Glutamatergic neuron (in vitro differentiated cells): Measurements from ENCODE around the gene KATNAL2. TPM values are rescaled to one million over a fixed set of nuclear protein-coding genes. Genes with fewer than 3 reads are reported as not detected.

Experiments used
- DNase-seq: peaks from one replicate; pipeline ENCODE4 v3.0.0; 2022
- H3K27ac Mint-ChIP-seq: one replicate; pipeline ENCODE4 v1.8.0; 2020; ENCODE audit warnings: mild to moderate bottlenecking, mixed read lengths, inconsistent platforms; ENCODE audit not compliant: unreplicated experiment
- H3K27me3 Mint-ChIP-seq: one replicate; pipeline ENCODE4 v1.8.0; 2020; ENCODE audit warnings: mild to moderate bottlenecking, moderate library complexity, mixed read lengths, inconsistent platforms; ENCODE audit not compliant: unreplicated experiment
- H3K36me3 Mint-ChIP-seq: one replicate; pipeline ENCODE4 v1.8.0; 2020; ENCODE audit warnings: mild to moderate bottlenecking, mixed read lengths, inconsistent platforms; ENCODE audit not compliant: unreplicated experiment
- H3K4me1 Mint-ChIP-seq: one replicate; pipeline ENCODE4 v1.8.0; 2020; ENCODE audit warnings: mild to moderate bottlenecking, low read depth, mixed read lengths, inconsistent platforms; ENCODE audit not compliant: unreplicated experiment
- H3K4me3 Mint-ChIP-seq: one replicate; pipeline ENCODE4 v1.8.0; 2020; ENCODE audit warnings: mild to moderate bottlenecking, mixed read lengths, inconsistent platforms; ENCODE audit not compliant: unreplicated experiment
- H3K9me3 Mint-ChIP-seq: one replicate; pipeline ENCODE4 v1.8.0; 2020; ENCODE audit warnings: mild to moderate bottlenecking, moderate library complexity, mixed read lengths, inconsistent platforms; ENCODE audit not compliant: unreplicated experiment
- total RNA-seq: library from RNA; stranded (reverse); fragmentation: NEBNext Ultra II Directional; extraction: Animal tissue kit (Norgen Biotek cat#: 25700); gene quantifications from one replicate; pipeline ENCODE4 v1.2.1, GENCODE V29; 2021; ENCODE audit not compliant: unreplicated experiment
- TF ChIP-seq, protein P1 (sequence below): fragments of 200-600 bp; sonication (generic); IDR thresholded peaks from one replicate; pipeline ENCODE4 v1.5.0; 2021; ENCODE audit not compliant: partially characterized antibody, unreplicated experiment

KATNAL2 gene
- total RNA-seq, 1 donor from 2014 or later, result 2.4 TPM

DNA sequence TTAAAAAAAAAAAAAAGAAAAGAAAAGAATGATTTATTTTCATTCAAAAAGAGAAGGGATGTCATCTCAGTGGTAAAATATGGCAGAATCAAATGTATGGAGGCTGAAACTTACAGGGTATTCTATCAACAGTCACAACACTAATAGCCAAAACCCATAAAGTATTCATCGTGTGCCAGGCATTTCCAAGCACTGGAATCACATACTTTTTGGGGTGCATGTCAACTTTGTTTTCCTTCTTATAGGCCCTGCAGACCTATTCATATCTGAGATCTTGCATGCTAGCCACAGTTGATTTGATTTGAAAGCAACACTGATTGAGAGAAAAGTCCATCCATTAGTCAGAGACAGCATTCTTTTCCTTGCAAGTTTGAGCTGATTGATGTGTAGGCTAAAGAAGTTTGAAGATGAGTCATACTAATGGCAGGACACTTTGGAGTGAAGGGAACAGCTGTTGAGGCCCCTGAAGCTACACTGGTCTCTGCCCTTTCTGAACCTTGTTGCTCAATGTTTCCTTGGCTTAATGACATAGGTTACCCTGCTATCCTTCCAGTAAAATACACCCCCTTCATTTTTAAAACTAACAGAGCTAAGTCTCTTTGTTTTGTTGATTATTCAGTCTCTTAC, 22.0 kb downstream of the KATNAL2 start:
- TF ChIP-seq, protein P1, sequence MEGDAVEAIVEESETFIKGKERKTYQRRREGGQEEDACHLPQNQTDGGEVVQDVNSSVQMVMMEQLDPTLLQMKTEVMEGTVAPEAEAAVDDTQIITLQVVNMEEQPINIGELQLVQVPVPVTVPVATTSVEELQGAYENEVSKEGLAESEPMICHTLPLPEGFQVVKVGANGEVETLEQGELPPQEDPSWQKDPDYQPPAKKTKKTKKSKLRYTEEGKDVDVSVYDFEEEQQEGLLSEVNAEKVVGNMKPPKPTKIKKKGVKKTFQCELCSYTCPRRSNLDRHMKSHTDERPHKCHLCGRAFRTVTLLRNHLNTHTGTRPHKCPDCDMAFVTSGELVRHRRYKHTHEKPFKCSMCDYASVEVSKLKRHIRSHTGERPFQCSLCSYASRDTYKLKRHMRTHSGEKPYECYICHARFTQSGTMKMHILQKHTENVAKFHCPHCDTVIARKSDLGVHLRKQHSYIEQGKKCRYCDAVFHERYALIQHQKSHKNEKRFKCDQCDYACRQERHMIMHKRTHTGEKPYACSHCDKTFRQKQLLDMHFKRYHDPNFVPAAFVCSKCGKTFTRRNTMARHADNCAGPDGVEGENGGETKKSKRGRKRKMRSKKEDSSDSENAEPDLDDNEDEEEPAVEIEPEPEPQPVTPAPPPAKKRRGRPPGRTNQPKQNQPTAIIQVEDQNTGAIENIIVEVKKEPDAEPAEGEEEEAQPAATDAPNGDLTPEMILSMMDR, result no peak
- Mint-ChIP-seq H3K4me3 (no peak overlapping the region), H3K4me1 (no peaks in the 10 kb centered on the region), H3K27me3 (no peaks in the 10 kb centered on the region), H3K27ac (no peak overlapping the region), H3K9me3 (no peaks in the 10 kb centered on the region), H3K36me3 (no peaks in the 10 kb centered on the region)
- DNase-seq, result no peak

DNA sequence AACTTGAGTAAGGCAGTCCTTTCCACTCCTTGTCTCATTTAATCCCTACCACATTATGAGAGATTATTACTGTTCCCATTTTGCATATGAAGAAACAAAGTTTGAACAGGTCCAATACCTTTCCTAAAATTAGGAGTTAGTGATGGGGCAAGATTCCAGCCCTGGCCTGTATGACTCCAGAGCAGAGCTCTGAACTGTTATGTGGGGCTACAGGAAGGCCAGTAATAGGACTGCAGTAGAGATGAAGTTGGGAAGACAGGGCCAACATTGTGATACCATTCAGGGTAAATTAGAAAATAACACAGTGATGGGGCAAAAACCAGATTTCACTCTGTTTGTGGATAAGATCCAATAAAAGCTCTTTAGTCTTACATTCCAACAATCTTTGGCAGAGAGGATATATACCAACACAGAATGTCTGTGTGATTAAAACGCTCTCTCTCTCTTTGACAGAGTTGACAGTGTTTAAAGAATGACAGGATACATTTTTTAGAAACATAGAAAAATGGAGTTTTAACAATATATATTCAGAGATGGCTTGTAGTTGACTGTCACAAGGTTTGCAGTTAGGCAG, 22.7 kb downstream of the KATNAL2 start:
- Mint-ChIP-seq H3K4me1 (no peaks in the 10 kb centered on the region), H3K27ac (no peak overlapping the region), H3K4me3 (no peak overlapping the region), H3K36me3 (no peaks in the 10 kb centered on the region), H3K9me3 (no peaks in the 10 kb centered on the region), H3K27me3 (no peaks in the 10 kb centered on the region)
- no peak for DNase-seq
- TF ChIP-seq, protein P1, result no peak

DNA sequence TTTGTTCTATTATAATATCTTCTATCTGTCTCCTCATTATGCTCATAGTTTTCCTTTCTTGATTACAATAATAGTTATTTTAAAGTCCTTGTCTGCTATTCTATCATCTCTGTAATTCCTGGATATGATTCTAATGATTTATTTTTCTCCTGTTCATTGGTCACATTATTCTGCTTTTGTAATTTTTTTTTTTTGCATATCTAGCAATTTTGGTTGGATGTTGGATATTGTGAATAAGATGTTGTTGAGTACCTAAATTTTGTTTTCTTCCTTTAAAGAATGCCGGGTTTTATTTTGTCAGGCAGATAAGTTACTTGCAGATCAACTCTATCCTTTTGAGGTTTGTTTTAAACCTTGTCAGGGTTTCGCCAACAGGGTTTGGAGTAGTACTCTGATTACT, 25.2 kb downstream of the KATNAL2 start:
- Mint-ChIP-seq H3K4me3 (no peak overlapping the region), H3K27ac (no peak overlapping the region), H3K9me3 (no peaks in the 10 kb centered on the region), H3K36me3 (no peaks in the 10 kb centered on the region), H3K27me3 (no peaks in the 10 kb centered on the region), H3K4me1 (no peaks in the 10 kb centered on the region)
- no peak for DNase-seq
- TF ChIP-seq, protein P1, result no peak

DNA sequence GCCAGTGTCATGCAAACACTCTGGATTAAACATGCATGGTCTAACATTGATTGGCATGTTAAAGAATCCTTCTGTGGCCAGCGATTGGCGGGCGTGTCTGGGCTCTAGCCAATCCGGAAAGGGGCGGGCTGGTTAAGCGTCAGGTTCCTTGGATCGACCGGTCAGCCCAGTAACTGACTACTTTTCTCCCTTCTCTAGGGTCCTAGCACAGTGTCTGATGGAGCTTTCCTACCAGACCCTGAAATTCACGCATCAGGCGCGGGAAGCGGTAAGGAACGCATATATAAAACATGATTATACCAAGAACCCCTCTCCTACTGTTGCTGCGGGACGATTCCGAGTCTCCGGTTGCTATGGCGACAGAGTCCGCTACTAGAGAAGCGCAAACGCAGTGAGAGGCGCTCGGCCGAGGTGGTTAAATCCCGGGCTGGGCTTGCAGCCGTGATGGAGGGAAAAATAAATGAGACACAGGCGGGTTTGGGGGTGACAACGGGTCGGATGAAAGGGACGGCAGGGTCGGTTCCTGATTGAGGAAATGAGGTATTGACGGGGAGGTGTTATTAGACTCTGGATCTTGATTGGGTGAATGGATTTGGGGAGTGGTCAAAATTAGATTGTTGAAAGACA, 29.4 kb downstream of the KATNAL2 start:
- Mint-ChIP-seq H3K4me1 (no peaks in the 10 kb centered on the region), H3K9me3 (no peaks in the 10 kb centered on the region), H3K36me3 (no peaks in the 10 kb centered on the region), H3K4me3 (no peak overlapping the region), H3K27me3 (no peaks in the 10 kb centered on the region), H3K27ac (no peak overlapping the region)
- peak; percentile 91 for DNase-seq
- TF ChIP-seq, protein P1, result no peak

DNA sequence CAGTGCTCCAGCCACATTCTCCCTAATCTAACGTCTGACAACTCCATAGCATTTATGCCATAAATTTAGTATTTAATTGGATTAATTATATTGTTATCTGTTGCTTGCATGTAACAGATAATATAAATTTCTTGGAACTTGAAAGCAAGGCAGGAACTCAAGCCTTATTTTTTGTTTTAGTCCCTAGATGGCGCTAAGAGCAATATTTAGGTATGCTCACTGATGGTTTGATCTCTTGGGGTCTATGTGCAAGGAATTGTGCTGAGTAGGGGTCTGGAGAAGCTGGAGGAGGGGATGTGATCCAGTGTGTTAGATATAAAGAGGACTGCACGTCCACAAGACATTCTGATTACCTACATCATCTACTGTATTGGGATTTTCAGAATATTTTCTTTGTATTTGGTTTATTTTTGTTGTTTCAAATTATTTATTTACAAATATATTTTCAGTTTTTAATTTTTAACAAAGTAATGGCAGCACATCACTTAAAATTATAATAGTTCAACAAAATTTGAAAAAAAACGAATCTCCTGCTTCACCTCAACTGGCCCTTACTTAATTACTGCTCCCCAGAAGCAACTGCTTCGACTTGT, 32.8 kb downstream of the KATNAL2 start:
- TF ChIP-seq, protein P1, result peak; percentile 48
- no peaks in the 10 kb centered on the region for H3K36me3 Mint-ChIP-seq
- H3K4me1 Mint-ChIP-seq, result no peaks in the 10 kb centered on the region
- peaks cover 2% of the 10 kb centered on the region for H3K9me3 Mint-ChIP-seq
- no peak overlapping the region for H3K27ac Mint-ChIP-seq
- no peak overlapping the region for H3K4me3 Mint-ChIP-seq
- no peak for DNase-seq
- peaks cover 1% of the 10 kb centered on the region for H3K27me3 Mint-ChIP-seq
